GM18907 (cell line): ENCODE results near the gene RBFOX1.

Experiments
- ATAC-seq: cut with Tn5 transposase; IDR thresholded peaks from one replicate; pipeline ENCODE4 v1.9.1; 2021; ENCODE audit warnings: mild to moderate bottlenecking, moderate library complexity; ENCODE audit not compliant: unreplicated experiment

Gene RBFOX1

DNA sequence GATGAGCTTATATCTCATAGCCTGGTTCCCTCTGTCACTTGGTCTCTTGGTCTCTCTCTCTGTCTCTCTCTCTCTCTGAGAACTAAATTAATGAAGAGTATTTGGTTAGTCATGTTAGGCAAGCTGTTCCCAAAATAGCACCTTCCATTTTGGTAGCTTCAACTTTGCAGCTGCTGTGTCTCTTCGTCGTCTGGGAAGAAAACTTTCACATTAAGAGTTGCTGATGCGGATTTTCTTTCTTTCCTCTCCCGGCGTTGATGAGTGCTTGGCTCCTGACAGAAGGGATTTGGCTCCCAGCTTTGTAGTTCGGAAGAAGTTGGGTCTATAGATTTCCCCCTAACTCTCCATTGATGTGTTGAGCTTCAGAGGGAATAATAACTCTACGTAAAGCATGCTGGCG is at the start of gene RBFOX1:
RBFOX1 (plus strand) TSS at position 235 of the 400 bp plus-strand sequence.
- no peak for ATAC-seq

DNA sequence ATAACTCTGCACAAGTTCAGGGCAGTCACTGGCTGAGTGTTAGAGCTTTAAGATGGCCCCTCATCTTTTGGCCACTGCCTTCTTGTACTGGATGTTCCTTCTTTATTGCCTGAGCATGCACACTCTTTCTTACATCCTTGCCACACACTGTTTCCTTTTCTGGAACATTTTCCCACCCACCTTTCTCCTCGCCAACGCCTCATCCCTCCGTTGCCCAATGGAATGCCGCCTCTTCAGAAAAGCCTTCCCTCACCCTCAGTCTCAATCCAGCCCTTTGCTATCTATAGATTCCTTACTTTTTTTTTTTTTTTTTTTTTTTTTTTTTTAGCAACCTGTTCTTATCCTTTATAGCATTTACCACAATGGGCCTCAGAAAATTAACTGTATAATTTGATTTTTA is 47.9 kb upstream of the RBFOX1 start:
- ATAC-seq = no peak

DNA sequence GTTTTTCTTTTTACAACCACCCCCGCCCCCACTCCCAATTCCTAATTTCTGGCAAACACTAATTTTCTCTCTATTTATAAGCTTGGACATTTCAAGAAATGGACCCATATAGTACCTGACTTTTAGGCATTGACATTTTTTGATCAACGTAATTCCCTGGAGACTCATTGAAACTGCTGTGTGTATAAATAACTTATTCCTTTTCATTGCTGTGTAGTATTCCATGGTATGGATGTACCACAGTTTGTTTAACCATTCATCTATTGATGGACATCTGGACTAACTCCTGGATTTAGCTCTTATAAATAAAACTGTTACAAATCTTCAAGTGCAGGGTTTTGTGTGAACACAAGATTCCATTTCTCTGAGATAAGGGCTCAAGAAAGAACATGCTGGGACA is 47.1 kb upstream of the RBFOX1 start:
- ATAC-seq = no peak

DNA sequence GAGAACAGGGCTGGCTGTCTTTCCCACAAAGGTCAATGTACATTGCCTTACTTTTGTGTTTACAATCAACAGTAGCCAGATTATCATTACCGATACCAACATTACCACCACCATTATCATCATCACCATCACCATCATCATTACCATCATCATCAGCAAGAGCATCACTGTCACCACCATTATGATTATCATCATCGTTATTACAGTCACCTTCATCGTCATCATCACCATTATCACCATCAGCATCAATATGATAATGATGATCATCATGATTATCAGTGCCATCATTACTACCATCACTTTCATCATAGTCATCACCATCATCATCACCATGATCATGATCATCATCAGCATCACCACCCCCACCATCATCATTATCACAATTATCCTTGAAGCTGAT is 43.3 kb upstream of the RBFOX1 start:
- ATAC-seq = no peak

DNA sequence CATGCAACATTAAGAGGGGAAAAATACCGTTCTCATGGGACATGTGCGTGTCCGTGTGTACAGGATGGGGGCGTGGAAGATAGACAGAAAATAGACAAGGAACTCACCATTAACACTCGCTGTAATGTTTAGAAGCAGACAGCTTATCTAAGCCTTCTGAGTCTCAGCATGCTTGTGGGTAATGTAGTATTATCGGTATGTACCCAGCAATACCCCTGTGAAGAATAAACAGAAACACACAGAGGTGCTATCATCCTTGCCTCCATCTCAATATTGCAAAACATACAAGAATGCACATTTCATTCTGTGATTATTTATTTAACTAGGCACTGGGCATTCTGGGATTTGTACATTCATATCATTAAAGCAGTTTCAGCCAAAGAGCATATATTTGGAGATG is 42.0 kb upstream of the RBFOX1 start:
- no peak for ATAC-seq

DNA sequence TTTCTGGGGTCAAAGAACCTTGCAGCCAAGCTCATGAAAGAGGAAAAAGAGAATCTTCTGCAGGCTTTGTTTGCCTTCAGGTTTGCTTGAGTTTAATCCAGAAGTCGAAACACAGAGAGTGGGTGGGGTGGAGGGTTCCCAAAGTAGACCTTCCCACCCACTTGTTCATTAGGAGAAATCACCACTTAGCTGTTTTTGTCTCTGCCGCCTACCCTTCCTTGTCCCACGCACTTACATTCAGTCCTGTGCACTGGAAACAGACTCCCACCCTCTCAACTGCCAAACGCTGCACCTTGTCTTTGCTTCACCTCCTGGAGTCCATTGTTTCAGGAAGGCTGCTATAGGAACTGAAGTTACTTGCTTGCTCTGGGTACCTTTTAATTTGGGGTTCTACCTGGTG is 38.6 kb upstream of the RBFOX1 start:
- ATAC-seq = no peak

DNA sequence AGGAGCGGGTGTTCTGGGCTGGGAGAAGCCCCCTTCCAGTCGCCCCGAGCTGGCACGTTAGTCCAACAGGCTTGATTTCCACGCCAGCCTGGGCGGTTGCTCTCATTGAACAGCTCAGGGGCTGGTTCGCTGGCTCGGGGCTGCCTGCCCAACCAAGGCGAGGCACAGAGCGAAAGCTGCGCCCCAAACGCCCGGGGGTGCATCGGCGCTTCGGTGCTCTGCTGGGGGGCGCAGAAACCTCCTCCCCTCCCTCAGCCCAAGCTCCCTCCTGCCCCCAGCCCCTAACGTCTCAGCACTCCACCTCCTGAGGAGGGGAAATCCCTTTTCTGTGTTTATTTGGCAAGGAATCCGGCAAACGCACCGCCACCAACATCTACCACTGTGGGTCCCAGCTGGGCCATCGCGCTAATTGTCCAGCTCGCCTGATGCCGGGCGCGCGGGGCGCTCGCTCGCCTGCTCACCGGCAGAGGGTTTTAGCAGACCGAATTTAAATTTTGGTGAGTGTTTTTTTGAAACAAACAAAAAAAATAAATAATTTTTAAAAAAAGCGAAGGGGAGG is 29.5 kb upstream of the RBFOX1 start:
- ATAC-seq = no peak

DNA sequence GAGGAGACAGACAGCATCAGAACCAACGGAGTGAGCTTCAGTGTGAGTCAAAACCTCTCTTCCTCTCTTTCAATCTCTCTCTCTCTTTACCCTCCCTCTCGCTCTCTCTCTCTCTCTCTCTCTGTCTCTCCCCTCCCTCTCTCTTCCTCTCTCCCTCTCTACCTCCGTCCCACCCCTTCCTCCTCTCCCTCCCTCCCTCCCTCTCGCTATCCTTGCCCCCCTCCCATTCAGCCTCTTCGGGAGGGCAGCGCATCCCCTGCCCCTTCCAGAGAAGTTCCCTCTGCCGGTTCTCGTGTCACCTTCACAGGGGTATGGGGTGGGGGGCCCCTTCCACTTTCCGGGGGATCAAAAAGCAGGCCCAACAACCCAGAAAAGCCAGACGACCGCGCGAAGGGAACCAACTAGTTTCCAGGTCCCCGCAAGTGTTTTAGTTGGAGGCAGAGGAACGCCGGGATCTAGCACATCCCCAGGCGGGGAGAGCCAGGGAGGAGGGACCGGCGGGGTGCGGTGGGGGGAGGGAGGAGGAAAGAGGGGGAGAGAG is 28.9 kb upstream of the RBFOX1 start:
- no peak for ATAC-seq

DNA sequence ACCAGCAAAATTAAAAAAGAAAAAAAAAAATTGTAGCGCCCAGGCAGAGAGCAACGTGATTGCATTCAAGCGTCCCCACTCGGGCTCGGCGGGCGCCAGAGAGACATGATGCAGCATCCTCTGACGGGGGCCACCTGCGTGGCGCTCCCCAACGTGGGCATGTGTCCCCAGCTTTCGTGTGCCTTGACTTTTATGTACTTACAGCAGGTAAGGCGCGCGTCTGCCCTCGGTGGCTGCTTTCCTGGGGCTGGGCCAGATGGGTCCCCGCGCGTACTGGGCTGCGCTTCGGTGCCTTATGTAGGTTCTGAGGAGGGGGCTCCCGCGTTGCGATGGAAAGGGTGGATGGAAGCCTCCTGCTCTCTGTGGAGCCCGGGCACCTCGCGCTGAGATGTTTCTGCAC is 28.4 kb upstream of the RBFOX1 start:
- no peak for ATAC-seq

DNA sequence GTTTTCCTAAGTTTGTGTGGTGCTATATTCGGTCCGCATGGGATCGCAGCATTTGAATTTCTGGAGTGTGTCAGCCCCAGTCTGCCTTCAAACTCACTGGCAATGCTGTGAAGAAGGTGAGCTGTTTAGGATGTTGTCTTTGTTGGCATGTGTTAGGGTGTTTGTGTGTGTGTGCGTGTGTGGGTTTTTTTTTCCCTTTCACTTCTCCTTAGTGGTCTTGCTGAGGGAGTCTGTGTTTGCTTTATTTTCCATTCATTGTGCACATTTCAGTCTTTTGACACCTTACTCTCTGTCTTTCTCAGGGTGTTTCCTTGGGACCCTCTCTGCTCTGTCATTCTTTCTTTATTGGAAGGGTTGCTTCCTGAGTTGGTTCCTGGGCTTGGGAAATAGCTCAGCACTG is 27.7 kb upstream of the RBFOX1 start:
- ATAC-seq = no peak

DNA sequence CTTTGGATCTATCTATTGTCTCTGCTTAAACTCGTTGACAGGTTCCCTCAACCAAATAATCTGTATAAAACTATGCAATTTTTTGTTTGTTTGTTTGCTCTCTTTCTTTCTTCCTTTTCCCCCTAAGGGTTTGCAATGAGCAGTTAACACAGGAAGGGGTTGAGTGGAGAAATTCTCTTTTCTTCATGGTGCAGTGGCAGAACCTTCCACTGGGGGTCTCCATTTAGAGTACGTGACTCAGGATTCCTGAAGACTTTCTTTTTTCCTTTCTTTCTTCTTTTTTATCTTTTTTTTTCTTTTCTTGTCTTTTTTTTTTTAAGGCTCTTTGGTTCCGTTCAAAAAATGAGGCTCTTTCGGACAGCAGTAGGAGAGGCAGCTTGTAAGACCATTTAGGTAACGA is 19.5 kb upstream of the RBFOX1 start:
- ATAC-seq = no peak

DNA sequence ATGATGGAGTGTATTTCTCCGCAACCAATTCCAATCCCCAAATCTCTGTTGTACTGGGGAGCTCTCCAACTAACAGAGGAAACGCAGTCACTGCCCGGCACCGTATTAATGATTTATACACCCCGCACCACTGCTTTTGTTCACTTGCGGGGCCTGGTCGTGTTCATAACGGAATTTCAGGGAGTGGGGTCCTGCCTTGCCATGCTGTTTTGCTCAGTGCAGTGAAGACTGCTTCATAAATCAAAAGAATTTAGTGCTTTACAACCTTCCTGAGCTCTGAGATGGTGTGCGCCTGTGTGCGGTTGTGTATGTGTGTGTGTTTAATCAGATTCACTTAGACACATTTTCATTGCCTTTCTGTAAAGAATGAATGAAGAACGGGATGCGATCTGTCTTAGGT is 18.5 kb upstream of the RBFOX1 start:
- ATAC-seq = no peak

DNA sequence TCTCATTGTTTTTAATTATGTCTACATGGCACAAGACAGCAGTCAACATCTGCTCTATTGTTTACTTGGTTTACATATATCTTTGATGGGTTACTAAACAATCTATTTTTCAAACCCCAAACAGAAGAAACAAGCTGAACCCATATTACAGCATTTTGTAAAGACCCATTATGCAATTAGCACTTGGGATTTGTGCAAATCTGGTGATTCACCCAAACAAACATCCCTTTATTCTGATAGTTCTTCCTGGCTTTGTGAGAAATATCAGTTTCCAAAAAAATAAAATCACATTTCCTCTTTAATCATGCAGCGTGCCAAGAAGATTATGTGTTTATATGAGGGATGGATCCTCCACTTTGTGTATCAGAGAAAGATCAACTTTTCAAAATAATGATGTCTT is 16.8 kb upstream of the RBFOX1 start:
- ATAC-seq = no peak

DNA sequence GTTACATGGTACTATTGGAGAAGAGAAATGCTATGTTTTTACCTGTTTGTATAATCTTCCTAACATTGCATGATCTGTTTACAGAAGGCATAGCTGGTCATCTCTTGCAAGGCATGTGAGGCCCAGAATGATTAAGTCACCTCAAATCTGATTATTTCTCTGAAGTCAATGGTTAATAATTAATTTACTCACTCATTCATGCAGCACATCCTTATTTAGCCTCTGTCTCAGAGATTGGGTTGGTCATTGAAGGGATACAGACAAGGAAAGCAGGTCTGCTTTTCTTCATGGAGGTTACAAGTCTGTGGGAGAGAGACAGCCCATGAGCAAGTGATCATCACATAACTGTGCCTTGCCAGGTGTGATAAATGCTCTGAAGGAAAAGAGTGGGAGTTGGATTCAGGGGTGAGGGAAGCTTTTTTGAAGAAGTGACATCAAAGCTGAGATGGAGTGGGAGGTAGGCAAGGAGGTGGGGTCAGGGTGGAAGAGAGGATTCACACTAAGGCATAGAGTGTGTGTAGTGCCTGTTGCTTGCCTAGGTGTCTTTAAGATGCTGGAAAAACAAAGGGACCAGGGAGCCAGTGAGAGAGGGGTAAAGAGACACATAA is 16.3 kb upstream of the RBFOX1 start:
- ATAC-seq = no peak

DNA sequence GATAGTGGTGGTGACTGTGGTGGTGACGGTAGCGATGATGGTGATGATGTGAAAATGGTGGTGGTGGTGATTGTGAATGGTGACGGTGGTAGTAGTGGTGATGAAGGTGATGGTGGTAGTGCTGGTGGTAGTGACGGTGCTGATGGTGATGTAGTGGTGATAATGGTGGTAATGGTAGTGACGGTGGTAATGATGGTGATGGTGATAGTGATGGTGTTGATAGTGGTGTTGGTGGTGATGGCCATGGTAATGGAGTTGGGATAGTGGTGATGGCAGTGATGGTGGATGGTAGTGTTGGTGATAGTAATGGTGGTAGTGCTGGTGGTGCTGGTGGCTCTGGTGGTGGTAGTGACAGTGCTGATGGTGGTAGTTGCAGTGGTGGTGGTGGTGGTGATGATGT is 14.7 kb upstream of the RBFOX1 start:
- ATAC-seq = no peak

DNA sequence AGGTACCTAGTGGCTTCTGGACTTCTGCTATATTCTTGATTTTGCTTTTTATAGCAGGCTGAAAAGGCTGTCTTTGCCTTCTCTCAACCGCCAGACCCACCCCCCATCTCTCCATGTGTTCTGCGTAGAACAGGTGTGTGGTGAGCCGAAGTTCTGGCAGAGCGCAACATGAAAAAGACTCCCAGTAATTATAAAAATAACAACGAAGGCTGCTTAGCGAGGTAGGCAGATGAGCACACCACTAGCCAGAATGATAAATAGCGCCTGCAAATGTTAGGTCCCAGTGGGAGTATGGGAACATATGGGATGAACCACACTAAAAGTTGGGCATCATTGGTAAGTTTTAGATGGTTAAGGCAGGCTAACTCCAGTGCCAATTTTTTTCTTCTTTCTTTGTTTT is 14.0 kb upstream of the RBFOX1 start:
- no peak for ATAC-seq

DNA sequence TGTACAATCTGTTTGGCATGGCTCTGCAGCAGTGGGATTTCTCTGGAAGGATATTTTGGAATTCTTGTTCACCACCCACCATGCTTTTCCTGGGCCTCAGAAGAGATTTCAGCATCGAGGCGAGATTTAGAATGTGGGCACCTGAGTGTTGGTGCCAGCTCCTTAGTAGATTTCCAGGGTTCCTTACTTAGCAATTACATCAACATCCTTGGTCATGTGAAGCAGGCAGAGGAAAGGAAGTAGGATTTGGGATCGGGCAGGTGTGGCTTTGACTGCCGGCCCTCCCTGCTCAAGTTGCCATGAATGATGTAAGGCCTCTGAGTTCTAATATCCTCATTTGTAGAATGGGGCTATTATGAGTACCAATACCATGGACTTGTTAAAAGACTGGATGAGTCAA is 13.1 kb upstream of the RBFOX1 start:
- no peak for ATAC-seq

DNA sequence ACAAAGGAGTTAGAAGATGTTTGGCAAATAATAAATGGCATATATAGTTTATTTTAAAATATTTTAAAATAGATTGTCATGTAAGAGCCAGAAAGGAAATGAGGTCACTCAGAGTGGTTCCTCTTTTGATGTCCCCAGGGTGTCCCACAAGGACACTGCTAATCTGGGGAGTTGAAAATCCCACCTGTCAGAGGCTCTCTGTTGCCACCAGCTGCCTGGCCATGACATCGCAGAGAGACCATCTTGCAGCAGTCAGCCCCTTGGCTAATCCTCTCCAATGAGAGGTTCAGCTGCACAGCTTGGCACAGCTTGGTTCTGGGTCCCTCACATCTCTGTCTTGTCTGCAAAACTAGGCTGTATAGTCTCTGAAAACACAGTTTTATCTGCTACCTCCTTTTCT is 11.0 kb upstream of the RBFOX1 start:
- no peak for ATAC-seq

DNA sequence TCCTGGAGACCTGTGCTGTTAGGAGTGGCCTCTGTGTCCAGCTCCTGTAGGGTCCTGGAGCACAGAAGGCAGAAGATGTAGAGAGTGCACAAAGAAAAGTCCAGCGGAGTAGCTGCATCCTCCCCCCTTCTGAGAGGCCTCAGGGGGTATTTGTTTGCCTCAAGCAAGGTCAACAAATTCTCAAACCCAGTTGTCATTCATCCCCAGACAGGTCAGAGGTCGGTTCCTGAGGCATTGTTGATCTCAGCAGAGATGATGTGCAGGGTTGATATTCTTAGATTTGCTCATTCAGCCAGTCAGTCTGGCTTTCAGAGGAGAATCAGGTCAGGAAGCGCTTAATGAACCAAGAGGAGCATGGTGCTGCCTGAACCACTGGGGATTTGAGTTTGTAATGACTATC is 8.3 kb upstream of the RBFOX1 start:
- ATAC-seq = no peak

DNA sequence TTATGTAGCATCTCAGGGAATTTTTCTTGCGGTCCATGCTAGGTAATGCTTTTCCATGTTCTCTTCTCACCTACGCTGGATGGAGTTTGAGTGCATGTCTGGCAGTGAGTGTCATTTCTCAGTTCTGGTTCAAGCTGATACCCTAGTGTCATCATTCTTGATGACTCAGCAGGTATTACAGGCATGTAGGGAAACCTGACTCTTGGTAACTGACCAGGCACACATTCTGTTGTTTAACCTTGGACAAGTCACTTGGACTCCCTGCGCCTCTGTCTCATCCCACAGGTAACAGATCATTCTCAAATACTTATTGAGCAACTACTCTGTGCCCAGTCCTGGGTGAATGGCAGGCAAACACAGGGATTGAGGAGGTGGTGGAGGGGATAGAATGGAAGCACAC is 6.8 kb upstream of the RBFOX1 start:
- no peak for ATAC-seq

DNA sequence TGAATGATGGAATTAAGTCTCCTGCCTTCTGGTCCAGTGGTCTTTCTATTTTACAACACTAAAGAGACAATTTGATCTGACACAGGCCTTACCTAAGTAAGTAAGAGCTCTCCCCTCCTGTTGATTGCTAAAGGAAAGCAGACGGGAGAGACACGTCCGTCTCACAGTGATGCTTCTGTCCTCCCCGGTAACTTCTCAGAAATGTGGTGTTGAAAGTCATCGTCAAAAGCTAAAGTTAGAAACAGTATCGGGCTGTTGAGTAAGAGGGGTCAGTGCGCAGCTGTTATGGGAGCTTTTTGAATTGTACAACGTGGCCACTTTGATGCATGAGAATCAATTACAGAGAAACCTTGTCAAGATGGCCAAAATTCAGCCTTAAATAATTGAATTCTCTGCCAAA is 1.9 kb upstream of the RBFOX1 start:
- ATAC-seq = no peak

DNA sequence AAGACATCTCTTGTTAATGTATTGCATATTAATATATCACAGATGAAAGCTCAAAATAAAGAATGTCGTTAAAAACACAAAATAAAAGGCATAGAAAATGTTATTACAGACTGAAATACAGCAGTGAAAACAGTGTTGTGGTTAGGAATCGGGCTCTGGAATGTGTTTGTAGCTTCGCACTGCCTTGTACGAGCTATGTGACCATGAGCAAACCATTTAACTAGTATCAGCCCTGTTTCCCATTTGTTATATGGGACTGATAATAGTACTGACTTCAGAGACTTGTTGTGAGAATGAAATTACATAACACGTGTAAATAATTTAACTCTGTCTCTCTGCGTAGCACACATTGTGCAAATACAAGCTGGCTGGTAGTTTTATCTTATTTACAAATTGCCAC is 648 bp upstream of the RBFOX1 start:
- no peak for ATAC-seq

DNA sequence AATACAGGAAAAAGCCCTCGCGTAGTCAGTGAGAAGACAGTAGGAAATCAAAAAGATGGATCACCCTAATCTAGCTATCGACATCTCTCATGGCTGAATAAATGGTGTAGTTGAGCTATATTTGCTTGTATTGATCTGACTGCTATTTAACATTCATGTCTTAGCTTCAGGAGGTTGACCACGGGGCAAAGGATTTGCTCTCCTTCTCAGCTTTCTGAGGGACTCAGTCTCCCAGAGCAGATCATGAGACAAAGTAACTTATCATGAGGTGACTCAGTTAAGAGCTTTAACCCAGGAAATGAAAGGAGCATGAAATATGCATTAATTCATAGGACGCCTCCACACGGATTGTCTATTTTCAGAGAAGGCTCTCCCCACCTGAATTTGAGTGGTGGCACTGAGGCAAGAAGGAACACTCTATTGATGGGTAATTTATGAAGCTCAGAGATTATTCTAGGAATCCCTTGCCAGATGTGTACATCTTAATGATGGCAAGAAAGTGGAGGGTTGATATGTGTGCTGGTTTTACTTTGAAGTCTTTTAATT is 608 bp downstream of the RBFOX1 start:
- no peak for ATAC-seq
